GM23338 (cell line): ENCODE data around the gene ZNF284. TPM values are rescaled to one million over a fixed set of nuclear protein-coding genes. Genes with fewer than 3 reads are reported as not detected.
"Not testable (repeated sequence)": the region's sequence is repeated elsewhere in the genome, so short reads cannot be mapped to it uniquely, and the experiment has no call there.

Experiments used
- ATAC-seq: fragments of 200-7000 bp; cut with Tn5 transposase; 3 replicates; pipeline ENCODE4 v1.9.1; 2020
- DNase-seq: peaks from one replicate; pipeline ENCODE4 v3.0.0-alpha.2; 2015; ENCODE audit warnings: low spot score
- H2AFZ ChIP-seq: fragments of 200-600 bp; sonication (generic); 2 replicates; pipeline ENCODE4 v1.8.0; 2016; ENCODE audit warnings: antibody characterized with exemption, mild to moderate bottlenecking, moderate library complexity
- H3F3A ChIP-seq: fragments of 200-600 bp; sonication (generic); replicated peaks from 2 replicates; pipeline ENCODE4 v1.8.0; 2017; ENCODE audit warnings: antibody characterized with exemption, mixed run types, low read depth
- H3K27ac ChIP-seq: fragments of 200-600 bp; sonication (generic); 2 replicates; pipeline ENCODE4 v1.6.1; 2016; ENCODE audit warnings: low read depth
- H3K27me3 ChIP-seq: fragments of 200-600 bp; sonication (generic); 2 replicates; pipeline ENCODE4 v1.8.0; 2016; ENCODE audit warnings: mild to moderate bottlenecking, mixed run types, moderate library complexity; ENCODE audit not compliant: insufficient read depth
- H3K36me3 ChIP-seq: fragments of 200-600 bp; sonication (generic); 2 replicates; pipeline ENCODE4 v1.8.0; 2016; ENCODE audit warnings: mild to moderate bottlenecking; ENCODE audit not compliant: insufficient read depth
- H3K4me1 ChIP-seq: fragments of 200-600 bp; sonication (generic); 2 replicates; pipeline ENCODE4 v1.8.0; 2016; ENCODE audit warnings: mild to moderate bottlenecking, moderate library complexity; ENCODE audit not compliant: insufficient read depth
- H3K4me2 ChIP-seq: fragments of 200-600 bp; sonication (generic); 2 replicates; pipeline ENCODE4 v1.7.1; 2017; ENCODE audit warnings: mixed run types
- H3K4me3 ChIP-seq: fragments of 200-600 bp; sonication (generic); 2 replicates; pipeline ENCODE4 v1.6.1; 2016; ENCODE audit warnings: mixed run types
- H3K79me2 ChIP-seq: fragments of 200-600 bp; sonication (generic); replicated peaks from 2 replicates; pipeline ENCODE4 v1.8.0; 2017; ENCODE audit warnings: mild to moderate bottlenecking; ENCODE audit not compliant: insufficient read depth
- H3K9me2 ChIP-seq: fragments of 200-600 bp; sonication (generic); 2 replicates; pipeline ENCODE4 v1.8.0; 2017; ENCODE audit not compliant: insufficient read depth
- H4K20me1 ChIP-seq: fragments of 200-600 bp; sonication (generic); replicated peaks from 2 replicates; pipeline ENCODE4 v1.8.0; 2017; ENCODE audit warnings: mild to moderate bottlenecking; ENCODE audit not compliant: insufficient read depth
- H3K27ac Mint-ChIP-seq: 2 replicates; pipeline ENCODE4 v1.8.0; 2020; ENCODE audit warnings: inconsistent platforms, mild to moderate bottlenecking, moderate library complexity, mixed read lengths
- H3K27me3 Mint-ChIP-seq: 3 replicates; pipeline ENCODE4 v1.8.0; 2022; ENCODE audit warnings: low read depth, mild to moderate bottlenecking, moderate library complexity, mixed read lengths, inconsistent platforms; ENCODE audit not compliant: insufficient read depth, poor library complexity
- H3K36me3 Mint-ChIP-seq: 3 replicates; pipeline ENCODE4 v1.8.0; 2021; ENCODE audit warnings: low read depth, mild to moderate bottlenecking, inconsistent platforms, moderate library complexity, mixed read lengths
- H3K4me1 Mint-ChIP-seq: 3 replicates; pipeline ENCODE4 v1.8.0; 2020; ENCODE audit warnings: mild to moderate bottlenecking, inconsistent platforms, mixed read lengths
- H3K4me3 Mint-ChIP-seq: 3 replicates; pipeline ENCODE4 v1.8.0; 2021; ENCODE audit warnings: moderate library complexity, mild to moderate bottlenecking, inconsistent platforms, mixed read lengths
- H3K9me3 Mint-ChIP-seq: 3 replicates; pipeline ENCODE4 v1.8.0; 2020; ENCODE audit warnings: moderate library complexity, mild to moderate bottlenecking, inconsistent platforms, mixed read lengths
- CREB1 ChIP-seq: fragments of 250-450 bp; sonication (Bioruptor Pico); IDR thresholded peaks from 2 replicates; pipeline ENCODE4 v1.5.0; 2020; ENCODE audit warnings: low read depth, mild to moderate bottlenecking, moderate library complexity
- ETS1 ChIP-seq: IDR thresholded peaks from 2 replicates; pipeline ENCODE4 v1.6.1; 2016; ENCODE audit warnings: antibody characterized with exemption
- EZH2 ChIP-seq: fragments of 200-600 bp; sonication (generic); IDR thresholded peaks from one replicate; pipeline ENCODE4 v1.8.0; 2017; ENCODE audit warnings: antibody characterized with exemption, mild to moderate bottlenecking, low read depth; ENCODE audit not compliant: unreplicated experiment
- JUNB ChIP-seq: IDR thresholded peaks from one replicate; pipeline ENCODE4 v1.6.1; 2016; ENCODE audit warnings: antibody characterized with exemption; ENCODE audit not compliant: unreplicated experiment
- NANOG ChIP-seq: IDR thresholded peaks from 2 replicates; pipeline ENCODE4 v1.6.1; 2016; ENCODE audit warnings: antibody characterized with exemption, borderline replicate concordance
- POLR2AphosphoS5 ChIP-seq: IDR thresholded peaks from 2 replicates; pipeline ENCODE4 v1.6.1; 2016; ENCODE audit warnings: antibody characterized with exemption, low read depth
- REST ChIP-seq: IDR thresholded peaks from one replicate; pipeline ENCODE4 v1.6.1; 2018; ENCODE audit warnings: antibody characterized with exemption; ENCODE audit not compliant: unreplicated experiment
- STAT1 ChIP-seq: IDR thresholded peaks from one replicate; pipeline ENCODE4 v1.6.1; 2016; ENCODE audit warnings: antibody characterized with exemption; ENCODE audit not compliant: unreplicated experiment
- ZNF114 ChIP-seq: fragments of 250-450 bp; sonication (Bioruptor Pico); IDR thresholded peaks from 2 replicates; pipeline ENCODE4 v1.5.0; 2020; ENCODE audit warnings: mild to moderate bottlenecking, moderate library complexity
- ZNF331 ChIP-seq: fragments of 250-450 bp; sonication (Bioruptor Pico); IDR thresholded peaks from 2 replicates; pipeline ENCODE4 v1.5.0; 2020; ENCODE audit warnings: low read depth, mild to moderate bottlenecking, moderate library complexity
- ZNF462 ChIP-seq: fragments of 250-450 bp; sonication (Bioruptor Pico); IDR thresholded peaks from 2 replicates; pipeline ENCODE4 v1.5.0; 2020; ENCODE audit warnings: mild to moderate bottlenecking, moderate library complexity
- polyA plus RNA-seq: library from polyadenylated mRNA; unstranded; fragments of >200 nt; fragmentation: Nextera tagmentation; extraction: Ambion mirVana; gene quantifications from 2 replicates; pipeline ENCODE4 v1.2.1, GENCODE V29; 2016
- total RNA-seq: library from RNA; depleted of rRNA; stranded (reverse); fragments of >200 nt; shearing (Covaris generic); gene quantifications from 2 replicates; pipeline ENCODE4 v1.2.3, GENCODE V29; 2014

The ZNF284 gene
- total and polyA plus RNA-seq, 2 experiments from 2014 or later: 1.4 to 3.1 TPM

GRCh38 chr19:44121162-44121561, 49.2 kb downstream of the ZNF284 start:
- not testable (repeated sequence) for H3F3A ChIP-seq, H3K27me3 Mint-ChIP-seq, H3K27ac Mint-ChIP-seq, H3K9me3 Mint-ChIP-seq, H3K36me3 ChIP-seq, H3K9me2 ChIP-seq, H2AFZ ChIP-seq, H3K4me3 ChIP-seq, H3K27ac ChIP-seq, H3K4me2 ChIP-seq, H3K27me3 ChIP-seq, H3K79me2 ChIP-seq, H3K4me1 ChIP-seq, H3K4me3 Mint-ChIP-seq, H3K4me1 Mint-ChIP-seq, H4K20me1 ChIP-seq, ATAC-seq, DNase-seq
- peaks cover 73% of the 10 kb centered on the region for H3K36me3 Mint-ChIP-seq

- no peaks in the 10 kb centered on the region for H3K4me1 ChIP-seq
- no peak overlapping the region for H3K4me3 ChIP-seq
- H3K4me2 ChIP-seq: no peak overlapping the region
- H3K9me3 Mint-ChIP-seq: peaks cover 18% of the 10 kb centered on the region
- peaks cover 13% of the 10 kb centered on the region for H3K36me3 Mint-ChIP-seq
- H3K4me3 Mint-ChIP-seq: no peak overlapping the region
- H3K27ac Mint-ChIP-seq: no peak overlapping the region
- H3F3A ChIP-seq: no peaks in the 10 kb centered on the region
- no peak overlapping the region for H3K27ac ChIP-seq
- H2AFZ ChIP-seq: no peak overlapping the region
- DNase-seq (no peak), ATAC-seq (no peak)
- no peaks in the 10 kb centered on the region for H3K27me3 ChIP-seq
- H4K20me1 ChIP-seq: peaks cover 5% of the 10 kb centered on the region; the same call in 1 of the 2 replicates
- H3K79me2 ChIP-seq: no peaks in the 10 kb centered on the region
- H3K4me1 Mint-ChIP-seq: no peaks in the 10 kb centered on the region
- peaks cover 19% of the 10 kb centered on the region for H3K36me3 ChIP-seq
- peaks cover 3% of the 10 kb centered on the region for H3K27me3 Mint-ChIP-seq
- 0 out of 2 replicates have a peak, but pooled peaks cover 2% of the 10 kb centered on the region for H3K9me2 ChIP-seq
- TF ChIP-seq STAT1 (no peak), ZNF114 (CRISPR knock-in tag) (no peak), CREB1 (CRISPR knock-in tag) (no peak), REST (no peak), JUNB (no peak), ETS1 (no peak), NANOG (no peak), POLR2AphosphoS5 (no peak), ZNF462 (CRISPR knock-in tag) (no peak), ZNF331 (CRISPR knock-in tag) (no peak), EZH2 (no peak)
Observed at GRCh38 chr19:44131955-44132354, 60.0 kb downstream of the ZNF284 start.
